Epidermal melanocyte (primary cell): ENCODE measurements around the gene TFG.

Source experiments
- DNase-seq: peaks from one replicate; pipeline ENCODE4 v3.0.0; 2011; ENCODE audit warnings: low spot score; ENCODE audit not compliant: insufficient read length

The TFG gene

GRCh38 chr3:100706365-100706764, 2.9 kb upstream of the TFG start:
- DNase-seq: no peak

GRCh38 chr3:100708644-100708988, 678 bp upstream of the TFG start:
- no peak for DNase-seq

- DNase-seq: no peak
Observed at GRCh38 chr3:100709842-100710260, 557 bp downstream of the TFG start.

GRCh38 chr3:100710261-100710968, 1.1 kb downstream of the TFG start:
- peak; percentile 61 for DNase-seq

- DNase-seq: no peak
Observed at GRCh38 chr3:100715176-100715575, 5.9 kb downstream of the TFG start.

GRCh38 chr3:100717063-100717462, 7.8 kb downstream of the TFG start:
- DNase-seq: no peak

- no peak for DNase-seq
Observed at GRCh38 chr3:100717637-100718487, 8.6 kb downstream of the TFG start.

GRCh38 chr3:100719136-100719535, 9.8 kb downstream of the TFG start:
- DNase-seq: no peak

GRCh38 chr3:100720426-100720825, 11.1 kb downstream of the TFG start:
- DNase-seq: no peak

GRCh38 chr3:100725935-100726513, 16.7 kb downstream of the TFG start:
- no peak for DNase-seq

- no peak for DNase-seq
Observed at GRCh38 chr3:100726706-100727105, 17.4 kb downstream of the TFG start.

- no peak for DNase-seq
Observed at GRCh38 chr3:100730524-100730923, 21.2 kb downstream of the TFG start.

- DNase-seq: no peak
Observed at GRCh38 chr3:100732435-100732834, 23.1 kb downstream of the TFG start.

- DNase-seq: no peak
Observed at GRCh38 chr3:100737334-100737733, 28.0 kb downstream of the TFG start.

GRCh38 chr3:100740207-100740606, 30.9 kb downstream of the TFG start:
- DNase-seq: no peak

- DNase-seq: no peak
Observed at GRCh38 chr3:100743535-100743934, 34.2 kb downstream of the TFG start.

GRCh38 chr3:100744671-100745070, 35.4 kb downstream of the TFG start:
- no peak for DNase-seq

- no peak for DNase-seq
Observed at GRCh38 chr3:100745617-100746016, 36.3 kb downstream of the TFG start.

GRCh38 chr3:100746092-100746491, 36.8 kb downstream of the TFG start:
- DNase-seq: no peak

- no peak for DNase-seq
Observed at GRCh38 chr3:100748220-100748619, 38.9 kb downstream of the TFG start.

- DNase-seq: no peak
Observed at GRCh38 chr3:100748967-100749366, 39.7 kb downstream of the TFG start.

GRCh38 chr3:100753846-100754245, 44.6 kb downstream of the TFG start:
- no peak for DNase-seq
